ENCODE results near the gene NEK7. TPM values are rescaled to one million over a fixed set of nuclear protein-coding genes. Genes with fewer than 3 reads are reported as not detected.

NEK7 gene
- total and polyA plus RNA-seq, 2 of the 8 experiments (the other 6 are each of a cell fraction or from before 2014, with no cell fraction given), result 5.1 to 10.0 TPM

GRCh38 chr1:198175423-198176170 is 18.8 kb downstream of the NEK7 start:
- CTCF ChIA-PET (ENCODE audit: partially characterized antibody), result interaction anchor here (0.9 to 1.2 kb wide), 2 partner anchors 17 to 79 kb away, joined by 3 to 4 read pairs; no protein-coding TSS in a partner anchor

More at GRCh38 chr1:198175423-198176170, 18.8 kb downstream of the NEK7 start:
- Histone ChIP-seq H3K18ac (ENCODE audit: extremely low read depth, low read length) (no peak overlapping the region), H3K9ac (replicated peaks in 1 of 4; ENCODE audit: extremely low read depth in 1 of 4, low read depth in 3 of 4, low read length in 3 of 4) (no peak overlapping the region), H2BK20ac (ENCODE audit: low read length) (no peak overlapping the region), H2AK5ac (ENCODE audit: low read depth, low read length) (no peak overlapping the region), H3K27me3 (replicated peaks in 1 of 4; ENCODE audit: control insufficient read depth in 3 of 4, extremely low read depth in 1 of 4, insufficient read depth in 3 of 4, low read length in 3 of 4) (no peaks in the 10 kb centered on the region), H3K4me3 (ENCODE audit: extremely low read depth in 1 of 4, insufficient read depth in 2 of 4, low read depth in 3 of 4, low read length in 4 of 4) (no peak overlapping the region), H4K20me1 (replicated peaks in 1 of 2; ENCODE audit: control insufficient read depth in 1 of 2, insufficient read depth in 2 of 2, low read length in 2 of 2) (peaks cover 0 to 4% of the 10 kb centered on the region in 2 experiments), H3K56ac (replicated peaks; ENCODE audit: insufficient read length, low read depth, low read length) (no peak overlapping the region), H3K79me1 (ENCODE audit: low read depth, low read length) (peaks cover 2% of the 10 kb centered on the region), H3K23me2 (ENCODE audit: low read depth, low read length) (no peaks in the 10 kb centered on the region; the same call in 1 of the 2 replicates), H3K4me1 (replicated peaks in 1 of 4; ENCODE audit: control insufficient read depth in 3 of 4, insufficient read depth in 4 of 4, low read length in 3 of 4) (peaks cover 0 to 5% (median 3%) of the 10 kb centered on the region in 4 experiments; a peak in 2 of 7 replicates), H3K14ac (ENCODE audit: insufficient read length) (no peak overlapping the region), H3K79me2 (ENCODE audit: control insufficient read depth in 1 of 2, insufficient read depth in 2 of 2, low read length in 2 of 2) (peaks cover 0 to 74% of the 10 kb centered on the region in 2 experiments; a peak in 3 of 4 replicates), H3K36me3 (ENCODE audit: control insufficient read depth in 2 of 4, insufficient read depth in 4 of 4, low read length in 3 of 4) (no peaks in the 10 kb centered on the region), H3K27ac (ENCODE audit: low read depth, low read length) (no peak overlapping the region), H3K4me2 (ENCODE audit: insufficient read depth in 1 of 2, low read depth in 2 of 2, low read length in 2 of 2) (no peak overlapping the region), H3K4ac (replicated peaks; ENCODE audit: insufficient read length, low read depth, low read length) (no peak overlapping the region), H2AFZ (ENCODE audit: low read length) (no peak overlapping the region), H4K91ac (replicated peaks; ENCODE audit: insufficient read length, low read length) (no peak overlapping the region), H3K9me3 (ENCODE audit: insufficient read depth in 2 of 2, low read depth in 1 of 2, low read length in 1 of 2) (no peaks in the 10 kb centered on the region), H2BK120ac (replicated peaks; ENCODE audit: low read depth, low read length) (no peak overlapping the region), H4K5ac (ENCODE audit: insufficient read length, low read depth, low read length) (no peak overlapping the region), H2BK15ac (ENCODE audit: low read length) (no peak overlapping the region), H4K8ac (ENCODE audit: extremely low read depth, insufficient read depth, low read length) (no peak overlapping the region), H2BK12ac (ENCODE audit: low read depth, low read length) (no peak overlapping the region), H3K23ac (ENCODE audit: insufficient read length) (no peak overlapping the region), H2BK5ac (ENCODE audit: low read depth, low read length) (no peak overlapping the region)
- DNase-seq (ENCODE audit: low read depth in 1 of 2, low spot score in 2 of 2) (no peak), FAIRE-seq (no peak)
- TF ChIP-seq TAF1 (IDR thresholded peaks at IDR 0.05; ENCODE audit: low read depth, low read length) (no peak), CREB1 (IDR thresholded peaks at IDR 0.05) (no peak), BCL11A (IDR thresholded peaks at IDR 0.05; ENCODE audit: low read depth in 2 of 2, low read length in 2 of 2) (no peak)
- 78% methylated on average over 5 of the region's 5 CpGs; no CpG with 5 or more reads in 1 of the 2 experiments for WGBS, 2 experiments (ENCODE audit: extremely low coverage in 1 of 2, insufficient coverage in 1 of 2, insufficient read length in 1 of 2, insufficient replicate concordance in 2 of 2, low coverage in 1 of 2, low lambda C conversion rate in 2 of 2, missing lambda C conversion rate in 1 of 2)
- POLR2A ChIA-PET (ENCODE audit: partially characterized antibody), result interaction anchor here (1.0 to 1.7 kb wide), 2 partner anchors 12 to 17 kb away, joined by 3 to 5 read pairs; no protein-coding TSS in a partner anchor

Measured in H1 (cell line).